HG02642 (cell line): ENCODE results near the gene IFNG.

Source experiments
- ATAC-seq: cut with Tn5 transposase; IDR thresholded peaks from one replicate; pipeline ENCODE4 v1.9.1; 2021; ENCODE audit warnings: mild to moderate bottlenecking; ENCODE audit not compliant: unreplicated experiment, poor library complexity

IFNG gene

GRCh38 chr12:68119250-68119649, 40.3 kb downstream of the IFNG start:
- peak; percentile 66 for ATAC-seq

- no peak for ATAC-seq
Measured at GRCh38 chr12:68118096-68118755, 41.3 kb downstream of the IFNG start.

- ATAC-seq, result no peak
Measured at GRCh38 chr12:68117661-68118060, 41.9 kb downstream of the IFNG start.

GRCh38 chr12:68115281-68115680, 44.3 kb downstream of the IFNG start:
- ATAC-seq, result no peak

- ATAC-seq, result no peak
Measured at GRCh38 chr12:68114606-68115005, 44.9 kb downstream of the IFNG start.

- ATAC-seq, result no peak
Measured at GRCh38 chr12:68113644-68114043, 45.9 kb downstream of the IFNG start.

- no peak for ATAC-seq
Measured at GRCh38 chr12:68111995-68112394, 47.5 kb downstream of the IFNG start.

- no peak for ATAC-seq
Measured at GRCh38 chr12:68109444-68110217, 49.9 kb downstream of the IFNG start.

- no peak for ATAC-seq
Measured at GRCh38 chr12:68109001-68109400, 50.5 kb downstream of the IFNG start.

- no peak for ATAC-seq
Measured at GRCh38 chr12:68106660-68107059, 52.9 kb downstream of the IFNG start.

- ATAC-seq, result no peak
Measured at GRCh38 chr12:68106160-68106559, 53.4 kb downstream of the IFNG start.
